ENCODE data around the gene GATAD2B. TPM values are rescaled to one million over a fixed set of nuclear protein-coding genes. Genes with fewer than 3 reads are reported as not detected.

Gene GATAD2B
- total and polyA plus RNA-seq, 2 donors (not counting 3 experiments of a cell fraction or from before 2014, with no cell fraction given), result 8.5 to 46.3 TPM

DNA sequence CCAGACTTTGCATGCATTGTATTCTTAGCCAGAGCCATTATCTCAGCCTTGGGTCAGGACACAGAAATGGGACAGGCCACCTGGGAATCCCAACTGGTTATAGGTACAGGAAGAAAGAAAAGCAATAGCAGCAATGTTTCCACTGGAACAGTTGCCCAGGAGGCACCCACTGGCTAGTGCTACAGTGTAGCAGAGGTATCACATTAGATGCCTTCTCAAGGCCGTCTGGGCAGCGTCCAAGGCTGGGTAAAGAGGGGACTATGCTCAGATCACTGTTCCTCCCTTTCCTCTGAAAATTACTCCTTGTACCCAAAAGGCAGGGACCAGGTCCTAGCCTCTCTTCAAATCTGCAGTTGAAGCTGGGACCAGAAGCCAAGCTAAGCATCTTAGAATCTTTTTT, 47.6 kb upstream of the GATAD2B start:
- Histone ChIP-seq H4K20me1 (replicated peaks; ENCODE audit: control insufficient read depth, extremely low read depth, insufficient read depth, low read length) (no peaks in the 10 kb centered on the region), H3K9me3 (replicated peaks; ENCODE audit: control insufficient read depth, insufficient read depth, low read length) (no peaks in the 10 kb centered on the region), H3K4me3 (replicated peaks in 1 of 3; ENCODE audit: insufficient read depth in 1 of 3, low read depth in 1 of 3, low read length in 3 of 3) (no peak overlapping the region), H3K36me3 (ENCODE audit: control insufficient read depth in 2 of 2, extremely low read depth in 1 of 2, insufficient read depth in 2 of 2, low read length in 2 of 2) (peaks cover 0 to 11% of the 10 kb centered on the region in 2 experiments), H3K4me2 (ENCODE audit: insufficient read depth, low read length) (no peak overlapping the region), H3K9ac (replicated peaks; ENCODE audit: extremely low read depth, insufficient read depth, low read length) (no peak overlapping the region), H3K4me1 (ENCODE audit: control insufficient read depth, extremely low read depth, insufficient read depth, low read length) (peaks cover 18% of the 10 kb centered on the region), H3K9me1 (replicated peaks; ENCODE audit: control insufficient read depth, extremely low read depth, insufficient read depth, low read length) (no peaks in the 10 kb centered on the region), H2AFZ (ENCODE audit: low read depth, low read length) (no peak overlapping the region), H3K79me2 (ENCODE audit: control insufficient read depth, insufficient read depth, low read length) (no peaks in the 10 kb centered on the region), H3K27me3 (ENCODE audit: control insufficient read depth in 2 of 2, insufficient read depth in 2 of 2, low read length in 2 of 2) (no peaks in the 10 kb centered on the region), H3K27ac (ENCODE audit: insufficient read depth, low read depth, low read length) (no peak overlapping the region)
- BruUV-seq (replicated peaks), result no TSS peak
- dilution Hi-C loops (cut with MboI; ENCODE audit: extremely low pct_ligation_motif_present, low sequenced_read_pairs) (no loop called here), intact Hi-C loops (cut with micrococcal nuclease) (no loop called here)
- CTCF ChIA-PET, result interaction anchor here (4.7 kb wide), 1 partner anchor 25 kb away, joined by 37 read pairs; the partner anchor contains the start of gene DENND4B
- TF ChIP-seq POLR2AphosphoS5 (IDR thresholded peaks at IDR 0.05; ENCODE audit: insufficient read depth, low read depth, low read length) (no peak), JUN (IDR thresholded peaks at IDR 0.05; ENCODE audit: borderline replicate concordance, insufficient read depth, insufficient read length, low read depth) (no peak), GATA2 (IDR thresholded peaks at IDR 0.05; ENCODE audit: insufficient read depth, insufficient read length, low read depth, low read length) (no peak), POLR2A (IDR thresholded peaks at IDR 0.05; ENCODE audit: low read depth, low read length) (no peak), EZH2 (IDR thresholded peaks at IDR 0.05; ENCODE audit: borderline replicate concordance, low read depth, low read length, severe bottlenecking) (no peak), FOS (IDR thresholded peaks at IDR 0.05; ENCODE audit: borderline replicate concordance, insufficient read depth, low read length) (no peak), MYC (IDR thresholded peaks at IDR 0.05; ENCODE audit: low read depth, low read length) (no peak)
- TF ChIP-seq, protein P1, sequence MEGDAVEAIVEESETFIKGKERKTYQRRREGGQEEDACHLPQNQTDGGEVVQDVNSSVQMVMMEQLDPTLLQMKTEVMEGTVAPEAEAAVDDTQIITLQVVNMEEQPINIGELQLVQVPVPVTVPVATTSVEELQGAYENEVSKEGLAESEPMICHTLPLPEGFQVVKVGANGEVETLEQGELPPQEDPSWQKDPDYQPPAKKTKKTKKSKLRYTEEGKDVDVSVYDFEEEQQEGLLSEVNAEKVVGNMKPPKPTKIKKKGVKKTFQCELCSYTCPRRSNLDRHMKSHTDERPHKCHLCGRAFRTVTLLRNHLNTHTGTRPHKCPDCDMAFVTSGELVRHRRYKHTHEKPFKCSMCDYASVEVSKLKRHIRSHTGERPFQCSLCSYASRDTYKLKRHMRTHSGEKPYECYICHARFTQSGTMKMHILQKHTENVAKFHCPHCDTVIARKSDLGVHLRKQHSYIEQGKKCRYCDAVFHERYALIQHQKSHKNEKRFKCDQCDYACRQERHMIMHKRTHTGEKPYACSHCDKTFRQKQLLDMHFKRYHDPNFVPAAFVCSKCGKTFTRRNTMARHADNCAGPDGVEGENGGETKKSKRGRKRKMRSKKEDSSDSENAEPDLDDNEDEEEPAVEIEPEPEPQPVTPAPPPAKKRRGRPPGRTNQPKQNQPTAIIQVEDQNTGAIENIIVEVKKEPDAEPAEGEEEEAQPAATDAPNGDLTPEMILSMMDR (IDR thresholded peaks at IDR 0.05; ENCODE audit: extremely low read depth in 1 of 2, insufficient read depth in 1 of 2, low read depth in 1 of 2, low read length in 2 of 2), result no peak
- TF ChIP-seq, protein P2, sequence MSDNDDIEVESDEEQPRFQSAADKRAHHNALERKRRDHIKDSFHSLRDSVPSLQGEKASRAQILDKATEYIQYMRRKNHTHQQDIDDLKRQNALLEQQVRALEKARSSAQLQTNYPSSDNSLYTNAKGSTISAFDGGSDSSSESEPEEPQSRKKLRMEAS (IDR thresholded peaks at IDR 0.05; ENCODE audit: insufficient read depth, insufficient read length), result no peak
- FAIRE-seq (no peak), DNase-seq (ENCODE audit: low read depth, low spot score) (no peak)
- POLR2A ChIA-PET, result no interaction called here

Measured in endothelial cell of umbilical vein (primary cell).